Activated effector memory CD4-positive, alpha-beta T cell treated with Interleukin-2 at 50 U/mL for 16 hours (primary cell): ENCODE results near the gene TAF1C.
"Not testable (repeated sequence)": the region's sequence is repeated elsewhere in the genome, so short reads cannot be mapped to it uniquely, and the experiment has no call there.

Source experiments
- DNase-seq: peaks from one replicate; pipeline ENCODE4 v3.0.0-alpha.2; 2020

The TAF1C gene

DNA sequence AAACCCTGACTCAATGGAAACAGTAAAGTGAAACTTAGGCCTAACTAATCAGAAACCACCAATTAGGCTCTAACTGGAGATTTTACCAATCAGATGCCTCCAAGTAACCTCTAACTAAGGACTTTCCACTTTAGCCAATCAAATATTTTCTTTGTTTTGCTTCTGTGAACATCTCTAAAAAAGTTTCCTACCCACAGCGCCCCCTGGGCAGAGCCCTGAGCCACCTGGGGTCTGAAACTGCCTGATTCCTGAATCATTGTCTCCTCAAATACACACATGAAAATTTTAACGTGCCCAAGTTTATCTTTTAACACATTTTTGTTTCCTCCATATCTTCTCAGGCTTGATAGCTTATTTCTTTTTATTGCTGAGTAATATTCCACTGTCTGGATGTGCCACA is 23.1 kb upstream of the TAF1C start:
- DNase-seq: no peak

DNA sequence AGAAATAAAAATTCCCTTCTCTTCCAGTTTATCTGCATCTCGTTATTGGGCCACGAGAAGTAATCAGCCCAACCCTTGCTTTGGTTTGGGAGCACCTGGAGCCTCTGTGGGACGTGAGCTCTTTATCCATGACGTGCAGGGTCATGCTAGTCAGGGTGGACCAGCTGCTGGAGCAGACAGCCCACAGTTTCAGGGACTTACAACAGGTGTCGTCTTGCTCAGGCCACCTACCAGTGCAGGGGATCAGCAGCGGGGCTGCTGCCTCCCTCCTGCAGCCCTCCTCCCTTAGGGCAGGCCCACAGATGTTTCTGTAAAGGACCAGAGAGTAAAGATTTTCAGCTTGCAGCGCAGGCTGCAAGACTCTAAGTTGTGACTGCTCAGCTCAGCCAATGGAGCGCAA is 21.0 kb upstream of the TAF1C start:
- DNase-seq: no peak

DNA sequence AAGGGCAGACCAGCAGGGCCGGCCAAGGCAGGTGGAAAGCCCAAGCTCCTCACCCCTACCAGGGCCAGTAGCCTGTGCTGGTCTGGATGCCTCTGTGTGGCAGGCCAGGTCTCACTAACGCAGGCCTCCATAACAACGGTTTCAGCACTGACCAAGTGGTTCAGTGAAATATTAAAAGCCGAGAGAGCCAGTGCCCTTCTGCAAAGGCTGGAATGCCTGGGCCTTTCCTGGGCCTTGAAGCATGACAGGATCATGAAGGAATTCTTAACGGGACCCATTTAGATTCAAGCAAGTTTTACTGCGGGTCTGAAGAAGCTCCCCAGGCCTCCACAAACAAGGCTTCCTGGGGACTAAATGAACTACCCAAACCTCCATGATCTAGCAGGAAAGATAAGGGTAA is 20.4 kb upstream of the TAF1C start:
- no peak for DNase-seq

DNA sequence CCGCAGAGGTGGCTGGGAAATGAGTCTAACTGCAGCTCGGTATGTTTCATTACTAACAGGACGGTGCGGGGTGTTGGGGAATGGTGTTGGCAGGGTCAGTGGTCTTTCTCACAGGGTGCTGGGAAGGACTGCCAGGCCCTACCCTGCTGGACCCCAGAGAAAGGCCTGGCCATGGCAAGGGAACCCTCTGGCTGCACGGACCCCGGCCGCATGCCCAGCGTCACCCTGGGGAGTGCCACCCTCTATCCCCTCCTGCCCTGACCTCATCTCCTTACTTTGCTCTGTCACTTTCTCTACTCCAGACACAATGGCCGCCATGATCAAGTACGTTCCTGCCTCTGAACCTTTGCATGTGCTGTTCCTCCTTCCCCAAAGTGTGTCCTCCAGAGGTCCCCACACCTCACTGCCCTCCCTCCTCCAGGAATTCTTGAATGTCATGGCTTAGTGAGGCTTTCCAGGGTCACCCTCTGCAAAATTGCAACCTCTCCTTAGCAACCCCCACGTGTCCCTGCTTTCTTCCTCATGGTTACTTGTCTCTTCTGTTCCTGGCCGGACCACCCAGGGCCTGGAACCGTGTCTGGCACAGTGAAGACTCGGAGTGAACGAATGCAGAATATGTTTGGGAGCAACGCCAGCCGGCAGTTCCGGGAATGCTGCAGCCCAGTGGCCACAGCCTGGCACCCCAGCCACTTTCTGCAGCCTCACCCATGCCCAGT is 19.3 kb upstream of the TAF1C start:
- DNase-seq: no peak

DNA sequence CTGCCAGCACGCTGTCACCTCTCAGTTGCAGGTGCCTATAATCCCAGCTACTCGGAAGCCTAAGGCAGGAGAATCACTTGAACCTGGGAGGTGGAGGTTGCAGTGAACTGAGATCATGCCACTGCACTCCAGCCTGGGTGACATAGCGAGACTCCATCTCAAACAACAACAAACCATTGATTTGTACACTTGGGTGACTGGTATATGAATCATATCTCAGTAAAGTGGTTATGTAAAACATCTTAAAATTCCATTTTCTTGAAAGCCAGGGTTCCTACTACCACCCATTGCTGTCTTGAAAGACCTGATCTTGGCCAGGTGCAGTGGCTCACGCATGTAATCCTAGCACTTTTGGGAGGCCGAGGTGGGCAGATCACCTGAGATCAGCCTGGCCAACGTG is 18.3 kb upstream of the TAF1C start:
- not testable (repeated sequence) for DNase-seq

DNA sequence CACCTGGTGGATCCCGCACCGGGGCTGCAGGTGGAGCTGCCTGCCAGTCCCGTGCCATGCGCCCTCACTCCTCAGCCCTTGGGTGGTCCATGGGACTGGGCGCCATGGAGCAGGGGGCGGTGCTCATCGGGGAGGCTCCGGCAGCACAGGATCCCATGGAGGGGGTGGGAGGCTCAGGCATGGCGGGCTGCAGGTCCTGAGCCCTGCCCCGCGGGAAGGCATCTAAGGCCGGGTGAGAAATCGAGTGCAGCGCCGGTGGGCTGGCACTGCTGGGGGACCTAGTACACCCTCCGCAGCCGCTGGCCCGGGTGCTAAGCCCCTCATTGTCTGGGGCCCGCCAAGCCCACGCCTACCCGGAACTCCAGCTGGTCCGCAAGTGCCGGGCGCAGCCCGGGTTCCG is 17.7 kb upstream of the TAF1C start:
- DNase-seq: not testable (repeated sequence)

DNA sequence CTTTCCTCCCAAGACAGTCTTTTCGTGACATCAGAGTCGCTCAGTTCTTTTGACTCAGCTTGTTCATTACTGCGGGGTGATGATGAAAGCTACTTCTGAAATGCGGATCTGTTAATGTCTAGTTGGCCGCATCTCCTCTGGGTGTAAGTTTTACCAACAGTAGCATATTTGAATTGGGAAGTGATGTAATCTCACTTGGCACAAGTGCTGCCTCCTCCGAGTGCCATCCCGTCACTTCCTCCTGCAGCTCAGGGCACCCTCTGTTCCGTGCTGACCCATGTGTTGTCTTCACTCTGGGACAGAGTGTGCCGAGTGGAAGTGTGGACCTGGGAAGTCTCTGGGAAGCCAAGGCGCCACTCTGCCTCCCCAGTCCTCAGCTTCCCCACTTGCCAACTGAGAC is 13.0 kb upstream of the TAF1C start:
- no peak for DNase-seq

DNA sequence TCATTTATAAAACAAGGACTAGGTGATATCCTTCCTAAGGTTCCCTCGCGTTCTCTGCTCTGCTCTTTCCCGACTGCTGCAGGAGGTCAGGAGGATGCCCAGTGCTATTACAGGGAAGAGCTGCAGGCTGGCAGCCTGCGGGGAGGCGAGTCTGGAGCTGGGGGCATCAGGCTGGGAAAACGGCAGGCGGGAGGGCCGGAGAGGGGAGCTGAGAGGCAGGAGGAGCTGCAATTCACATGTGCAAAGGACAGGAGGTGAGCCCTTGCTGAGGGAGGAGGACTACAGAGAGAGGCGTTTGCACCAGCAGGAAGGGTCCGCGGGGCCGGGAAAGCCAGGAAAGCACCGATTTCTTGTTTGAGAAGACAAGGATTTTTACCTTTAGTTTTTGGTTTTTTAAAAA is 12.2 kb upstream of the TAF1C start:
- DNase-seq: no peak

DNA sequence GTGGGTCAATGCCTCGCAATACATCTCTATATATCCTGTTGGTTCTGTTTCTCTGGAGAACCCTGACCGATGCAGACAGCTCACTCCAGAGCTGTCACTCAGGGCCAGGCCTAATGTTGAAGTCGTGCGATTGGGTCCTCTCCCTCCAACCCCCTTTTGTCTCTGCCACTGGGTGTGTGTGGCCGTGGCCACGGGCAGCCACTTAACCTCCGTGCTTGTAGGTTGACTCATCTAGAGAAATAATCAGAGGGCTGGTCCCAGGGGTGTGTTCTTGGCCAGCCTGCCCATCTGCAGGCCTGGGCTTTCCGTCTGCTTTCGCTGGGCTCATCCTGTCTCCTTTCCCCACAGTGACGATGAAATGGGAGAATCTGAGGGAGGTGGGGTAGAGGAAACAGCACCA is 11.5 kb upstream of the TAF1C start:
- no peak for DNase-seq

DNA sequence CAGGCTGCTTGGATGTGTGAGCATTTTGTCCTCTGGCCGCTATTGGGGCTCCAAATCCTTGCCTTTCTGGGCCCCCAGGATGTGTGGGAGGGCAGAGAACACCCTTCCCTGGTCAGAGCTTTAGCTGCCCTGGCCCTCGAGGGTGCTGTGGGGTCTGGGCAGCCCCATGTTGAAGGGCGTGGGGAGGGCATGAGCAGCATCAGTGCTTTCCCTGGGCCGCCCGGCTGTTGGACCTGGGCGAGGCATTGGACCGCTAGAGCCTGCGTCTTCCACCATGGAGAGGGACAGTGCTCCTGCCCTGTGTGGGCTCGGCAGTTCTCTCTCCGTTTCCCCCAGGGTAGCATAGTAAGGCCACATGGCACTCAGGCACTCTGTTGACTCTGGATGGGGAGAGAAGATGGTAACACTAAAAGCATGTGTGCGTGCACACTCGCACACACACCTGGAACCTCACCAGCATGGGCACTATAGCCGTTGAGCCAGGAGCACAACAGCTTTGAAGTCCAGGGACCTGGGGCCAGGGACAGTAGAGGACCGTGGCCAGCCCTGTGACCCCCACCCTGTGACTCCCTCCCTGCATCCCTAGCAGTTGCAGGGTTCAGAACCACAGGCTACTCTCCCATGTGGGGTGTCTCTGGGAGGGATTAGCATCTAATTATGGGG is 10.7 kb upstream of the TAF1C start:
- no peak for DNase-seq

DNA sequence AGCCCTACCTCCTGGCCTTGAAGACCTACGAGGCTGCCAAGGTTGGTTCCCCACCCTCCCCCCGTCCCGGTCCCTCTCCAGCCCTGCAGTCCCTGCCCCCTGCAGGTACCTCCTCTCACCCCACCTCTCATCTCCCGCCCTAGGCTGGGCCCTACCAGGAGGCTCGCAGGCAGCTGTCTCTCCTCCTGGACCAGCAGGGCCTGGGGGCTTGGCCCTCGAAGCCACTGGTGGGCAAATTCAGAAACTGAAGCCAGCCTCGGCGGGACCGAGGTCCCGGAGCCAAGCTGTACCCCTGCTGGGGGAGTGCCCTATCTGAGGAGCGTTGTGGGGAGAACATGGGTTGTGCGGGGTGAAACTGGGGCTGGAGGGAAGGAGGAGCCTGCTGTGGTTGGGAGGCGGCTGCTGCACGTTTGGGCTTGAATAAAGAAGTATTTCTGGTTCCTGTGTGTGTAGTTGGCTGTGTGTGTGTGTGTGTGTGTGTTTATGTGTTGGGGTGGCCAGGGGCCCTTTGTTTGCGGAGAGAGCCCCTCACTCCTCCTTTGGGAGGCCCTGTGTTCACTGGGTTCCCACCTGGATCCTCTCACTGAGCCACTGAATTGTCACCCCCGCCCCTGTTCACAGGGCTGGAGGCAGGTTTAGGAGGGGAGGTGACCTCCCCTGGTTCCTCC is 10.0 kb upstream of the TAF1C start:
- DNase-seq: no peak

DNA sequence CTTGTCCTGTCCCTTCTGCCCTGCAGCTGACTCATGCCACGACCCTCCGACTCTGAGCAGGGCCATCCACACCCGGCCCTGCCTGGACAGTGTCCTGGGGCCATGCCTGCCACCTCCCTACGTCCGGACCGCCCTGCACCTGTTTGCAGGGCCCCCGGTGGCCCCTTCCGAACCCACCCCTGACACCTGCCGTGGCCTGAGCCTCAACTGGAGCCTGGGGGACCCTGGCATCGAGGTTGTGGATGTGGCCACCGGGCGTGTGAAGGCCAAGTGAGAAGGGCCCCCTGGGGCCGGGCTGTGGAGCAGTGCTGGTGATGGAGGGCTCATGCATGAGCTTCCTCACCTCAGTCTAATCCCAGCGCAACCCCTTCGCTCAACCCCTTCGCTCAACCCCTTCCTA is 9.2 kb upstream of the TAF1C start:
- DNase-seq: no peak

DNA sequence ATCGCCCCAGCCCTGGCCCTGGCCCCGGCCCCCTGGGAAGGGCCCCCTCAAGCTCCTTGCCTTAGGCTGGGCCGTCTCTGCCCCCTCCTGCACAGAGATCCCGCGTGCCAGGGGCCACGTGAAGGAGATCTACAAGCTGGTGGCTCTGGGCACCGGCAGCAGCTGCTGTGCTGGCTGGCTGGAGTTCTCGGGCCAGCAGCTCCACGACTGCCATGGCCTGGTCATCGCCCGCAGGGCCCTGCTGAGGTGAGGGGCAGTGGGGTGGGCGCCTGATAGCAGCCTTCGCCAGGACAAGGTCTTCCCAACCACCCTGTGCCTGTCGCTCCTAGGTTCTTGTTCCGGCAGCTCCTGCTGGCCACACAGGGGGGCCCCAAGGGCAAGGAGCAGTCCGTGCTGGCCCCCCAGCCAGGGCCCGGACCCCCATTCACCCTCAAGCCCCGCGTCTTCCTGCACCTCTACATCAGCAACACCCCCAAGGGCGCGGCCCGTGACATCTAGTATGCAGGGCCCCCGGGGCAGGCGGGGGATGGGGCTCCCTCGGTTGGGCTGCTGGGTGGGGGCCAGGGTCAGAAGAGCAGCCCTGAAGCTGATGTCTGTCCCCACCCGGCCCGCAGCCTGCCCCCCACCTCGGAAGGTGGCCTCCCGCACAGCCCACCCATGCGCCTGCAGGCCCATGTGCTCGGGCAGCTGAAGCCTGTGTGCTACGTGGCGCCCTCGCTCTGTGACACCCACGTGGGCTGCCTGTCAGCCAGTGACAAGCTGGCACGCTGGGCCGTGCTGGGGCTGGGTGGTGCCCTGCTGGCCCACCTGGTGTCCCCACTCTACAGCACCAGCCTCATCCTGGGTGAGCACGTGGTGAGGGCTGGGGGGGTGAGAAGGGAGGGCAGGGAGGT is 8.6 kb upstream of the TAF1C start:
- DNase-seq: no peak

DNA sequence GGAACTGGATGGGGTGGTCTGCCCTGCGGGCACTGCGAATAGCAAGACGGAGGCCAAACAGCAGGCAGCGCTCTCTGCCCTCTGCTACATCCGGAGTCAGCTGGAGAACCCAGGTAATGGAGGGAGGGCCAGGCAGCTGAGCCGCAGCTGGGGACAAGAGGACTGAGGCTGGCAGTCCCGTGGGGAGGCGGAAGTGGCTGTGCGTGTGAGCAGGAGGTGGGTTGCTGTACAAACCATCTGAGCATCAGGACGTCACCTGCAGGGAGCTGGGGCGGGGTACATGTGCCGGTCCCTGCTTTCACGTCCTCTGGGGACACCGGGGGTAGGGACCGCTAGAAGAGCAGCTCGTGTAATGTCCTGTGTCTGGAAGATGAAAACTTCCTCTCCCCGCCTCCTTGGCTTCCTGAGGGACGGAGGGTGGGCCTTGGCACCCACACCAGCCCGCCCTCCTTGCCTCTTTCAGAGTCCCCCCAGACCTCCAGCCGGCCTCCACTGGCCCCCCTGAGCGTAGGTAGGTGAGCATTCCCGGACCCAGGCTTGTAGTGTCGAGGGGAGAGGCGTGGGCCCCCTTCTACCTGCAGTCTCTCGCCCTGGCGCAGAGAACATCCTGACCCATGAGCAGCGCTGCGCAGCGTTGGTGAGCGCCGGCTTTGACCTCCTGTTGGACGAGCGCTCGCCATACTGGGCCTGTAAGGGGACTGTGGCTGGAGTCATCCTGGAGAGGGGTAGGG is 7.8 kb upstream of the TAF1C start:
- DNase-seq: peak; percentile 27

DNA sequence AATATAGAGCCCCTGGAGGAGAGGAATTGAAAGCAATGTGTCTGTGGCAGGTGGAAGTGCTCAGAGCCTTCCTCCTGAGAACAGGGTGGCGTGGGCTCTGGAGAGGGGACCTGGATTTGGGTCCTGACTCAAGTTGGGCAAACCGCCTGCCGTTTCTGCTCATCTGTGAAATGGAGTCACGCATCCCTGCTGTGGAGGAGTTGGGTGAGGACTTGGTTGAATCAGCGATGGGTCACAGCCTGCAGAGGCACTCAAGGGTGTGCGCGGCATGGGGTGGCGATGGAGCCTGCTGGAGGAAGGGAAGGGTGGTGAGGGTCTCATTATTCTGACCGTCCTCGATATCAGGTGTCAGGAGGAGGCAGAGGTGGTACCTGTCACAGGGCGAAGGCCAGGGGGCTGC is 7.2 kb upstream of the TAF1C start:
- DNase-seq: no peak

DNA sequence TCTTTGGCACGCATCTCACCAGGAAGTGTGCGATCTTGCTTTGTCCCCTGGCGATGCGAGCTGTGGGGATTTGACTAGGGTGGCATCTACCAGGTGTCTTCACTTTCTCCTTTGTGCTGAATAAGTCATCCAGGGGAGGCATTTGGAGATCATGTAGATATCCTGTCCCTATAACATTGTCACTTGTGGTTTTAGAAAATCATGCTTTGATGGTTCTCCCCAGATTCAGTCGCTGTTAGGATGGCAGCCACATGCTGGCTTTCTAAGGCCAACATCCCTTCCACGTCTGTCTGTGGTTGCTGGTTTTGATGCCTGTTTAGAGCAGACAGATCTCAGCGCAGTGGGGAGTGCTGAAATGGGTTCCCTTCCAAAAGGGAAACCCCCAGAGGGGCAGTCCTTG is 6.6 kb upstream of the TAF1C start:
- DNase-seq: no peak

DNA sequence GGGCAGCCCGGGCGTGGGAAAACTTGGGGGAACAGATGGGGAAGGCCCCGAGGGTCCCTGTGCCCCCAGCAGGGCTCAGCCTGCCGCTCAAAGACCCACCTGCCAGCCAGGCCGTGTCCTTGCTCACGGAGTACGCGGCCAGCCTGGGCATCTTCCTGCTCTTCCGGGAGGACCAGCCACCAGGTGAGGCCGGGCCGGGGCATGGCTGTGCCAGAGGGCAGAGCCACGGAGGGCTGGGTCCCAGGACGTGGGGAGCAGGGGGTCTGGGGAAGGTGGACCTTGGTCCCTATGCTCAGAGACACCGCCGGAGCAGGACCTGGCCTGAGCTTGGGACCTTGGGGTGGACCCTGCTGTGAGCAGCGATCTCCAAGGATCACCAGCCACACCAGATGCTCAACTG is 4.6 kb upstream of the TAF1C start:
- no peak for DNase-seq

DNA sequence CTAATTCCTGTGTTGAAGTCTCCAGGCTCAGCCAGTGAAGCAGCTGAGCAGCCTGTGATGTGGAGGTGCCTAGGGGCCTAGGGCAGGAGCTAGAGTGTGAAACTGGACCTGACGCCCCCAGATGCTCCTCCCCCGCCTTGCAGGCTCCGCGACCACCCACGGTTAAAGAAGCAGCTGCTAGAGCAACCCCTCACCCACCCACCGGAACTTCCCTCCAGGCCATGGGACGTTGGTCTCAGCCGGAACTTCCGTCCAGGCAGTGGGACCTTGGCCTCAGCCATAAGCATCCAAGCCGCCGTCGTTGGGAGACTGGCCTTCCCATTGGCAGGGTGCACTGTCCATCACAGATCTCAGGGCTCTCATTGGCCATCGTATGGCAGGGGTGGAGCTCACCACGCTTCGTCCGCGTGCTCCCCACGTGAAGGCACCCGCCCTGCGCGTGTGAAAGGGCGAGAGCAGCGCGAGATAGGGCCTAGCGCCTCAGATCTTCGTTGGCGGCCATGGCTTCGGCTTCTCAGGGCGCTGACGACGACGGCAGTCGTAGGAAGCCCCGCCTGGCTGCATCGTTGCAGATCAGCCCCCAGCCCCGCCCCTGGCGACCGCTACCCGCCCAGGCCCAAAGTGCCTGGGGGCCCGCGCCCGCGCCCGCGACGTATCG is 4.0 kb upstream of the TAF1C start, which contains the start of gene ADAD2:
ADAD2 (plus strand) TSS at position 427 of the 658 bp plus-strand sequence; CDS start at position 501, 74 bp downstream.
- DNase-seq: no peak

DNA sequence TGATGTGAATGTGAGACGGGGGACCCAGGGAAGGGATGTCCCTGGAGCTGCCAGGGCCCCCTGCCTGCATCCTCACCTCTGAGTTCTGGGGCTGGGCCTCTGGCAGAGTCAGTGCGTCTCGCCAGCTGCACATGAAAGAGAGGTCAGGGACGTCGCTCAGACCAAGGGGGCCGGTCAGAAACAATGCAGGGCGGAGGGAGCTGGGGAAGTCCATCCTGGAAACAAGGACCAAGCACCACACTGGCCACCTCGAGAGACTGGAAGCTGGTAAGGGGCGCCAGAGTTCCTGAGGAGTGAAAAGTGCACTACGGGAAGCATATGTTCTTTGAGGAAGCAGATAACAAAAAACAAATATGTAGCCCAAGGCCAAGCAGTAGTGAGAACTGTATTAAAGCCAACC is 2.1 kb downstream of the TAF1C start:
- DNase-seq: no peak

DNA sequence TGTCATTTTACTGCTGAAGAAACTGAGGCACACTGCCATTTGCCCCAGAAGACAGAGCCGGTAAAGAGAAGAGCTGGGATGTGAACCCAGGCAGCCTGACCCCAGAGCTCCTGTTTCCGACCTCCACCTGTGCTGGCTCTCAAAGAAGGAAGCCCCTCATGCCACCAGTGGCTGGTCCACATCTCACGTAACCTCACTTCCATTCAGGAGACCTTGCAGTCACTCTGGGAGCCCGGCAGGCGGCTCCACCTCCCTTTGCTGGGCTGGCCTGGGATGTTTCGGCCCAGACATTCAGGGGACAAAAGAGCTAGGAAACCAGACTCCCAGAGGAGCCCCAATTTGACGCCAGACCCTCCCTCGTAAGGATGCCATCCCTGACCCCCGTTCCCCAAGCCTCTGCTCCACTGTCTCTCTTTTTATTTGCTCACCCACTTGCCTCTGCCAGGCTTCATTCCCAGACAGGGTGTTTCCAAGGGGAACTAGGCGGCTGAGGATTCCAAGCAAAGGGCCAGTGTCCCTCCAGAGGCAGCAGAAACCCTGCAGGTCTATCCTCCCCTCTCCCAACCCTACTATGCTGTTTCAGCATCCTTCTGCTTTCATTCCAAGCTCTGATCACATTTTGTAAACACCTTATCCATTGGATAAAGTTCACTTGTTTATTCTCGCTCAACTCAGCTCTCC is 2.8 kb downstream of the TAF1C start:
- no peak for DNase-seq

DNA sequence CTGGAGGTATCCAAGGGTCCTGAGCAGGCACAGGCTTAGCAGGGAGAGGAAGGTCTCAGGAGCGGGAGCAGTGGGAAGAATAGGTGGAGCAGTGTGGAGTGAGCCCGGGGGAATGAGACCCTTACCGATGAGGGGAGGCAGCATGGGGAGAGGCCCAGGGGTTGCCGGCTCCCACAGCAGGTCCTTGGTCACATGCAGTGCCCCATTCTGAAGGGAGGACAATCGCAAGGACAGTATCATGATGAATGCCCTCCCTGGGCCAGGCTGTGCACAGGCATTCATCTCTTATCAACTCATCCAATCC is 3.3 kb downstream of the TAF1C start:
- DNase-seq: no peak
